Inferior parietal cortex (tissue), 1 donor: ENCODE results near the gene CIC.

Experiments
- DNase-seq: peaks from one replicate; pipeline ENCODE4 v3.0.0-alpha.2; 2016; ENCODE audit errors: extremely low spot score

Gene CIC

DNA sequence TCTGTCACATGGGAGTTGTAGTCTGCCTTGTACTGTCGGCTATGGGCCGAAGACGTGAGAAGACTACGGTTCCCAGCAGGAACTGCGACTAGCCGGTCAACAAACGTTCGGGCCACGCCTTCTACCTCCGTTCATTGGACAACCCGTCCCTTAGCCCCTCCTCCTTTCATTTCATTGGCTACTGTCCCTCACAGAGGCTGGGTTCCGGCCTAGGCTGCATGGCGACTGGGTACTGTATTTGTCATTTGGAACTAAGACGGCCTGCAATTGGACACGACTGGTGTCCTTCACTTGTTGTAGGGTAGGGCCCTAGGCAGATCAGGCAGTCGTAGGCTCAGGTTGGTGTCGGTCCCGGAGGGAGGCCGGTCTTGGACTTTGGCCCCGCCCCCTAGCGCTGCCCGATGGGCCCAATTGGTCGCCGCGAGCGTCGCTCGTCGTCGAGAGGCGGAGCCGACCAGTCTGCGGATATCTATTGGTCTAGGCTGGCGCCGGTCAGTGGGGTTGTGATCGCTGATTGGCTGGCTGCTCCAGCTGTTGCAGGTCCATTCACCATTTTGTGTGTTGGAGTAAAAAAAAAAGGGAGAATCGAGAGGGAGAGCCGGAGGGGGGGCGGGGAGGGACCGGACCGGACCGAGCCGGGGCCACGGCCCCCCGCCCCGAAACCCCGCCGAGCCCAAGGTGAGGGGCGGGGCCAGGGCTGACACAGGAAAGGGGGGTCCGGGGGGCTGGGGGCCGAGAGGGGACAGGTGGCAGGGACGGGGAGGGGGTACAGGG lies at the start of gene CIC:
TSS of gene CIC (plus strand) at position 549 of the 774 bp plus-strand sequence. CDS start 2,532 bp downstream, outside the sequence.
- peak; percentile 100 for DNase-seq

DNA sequence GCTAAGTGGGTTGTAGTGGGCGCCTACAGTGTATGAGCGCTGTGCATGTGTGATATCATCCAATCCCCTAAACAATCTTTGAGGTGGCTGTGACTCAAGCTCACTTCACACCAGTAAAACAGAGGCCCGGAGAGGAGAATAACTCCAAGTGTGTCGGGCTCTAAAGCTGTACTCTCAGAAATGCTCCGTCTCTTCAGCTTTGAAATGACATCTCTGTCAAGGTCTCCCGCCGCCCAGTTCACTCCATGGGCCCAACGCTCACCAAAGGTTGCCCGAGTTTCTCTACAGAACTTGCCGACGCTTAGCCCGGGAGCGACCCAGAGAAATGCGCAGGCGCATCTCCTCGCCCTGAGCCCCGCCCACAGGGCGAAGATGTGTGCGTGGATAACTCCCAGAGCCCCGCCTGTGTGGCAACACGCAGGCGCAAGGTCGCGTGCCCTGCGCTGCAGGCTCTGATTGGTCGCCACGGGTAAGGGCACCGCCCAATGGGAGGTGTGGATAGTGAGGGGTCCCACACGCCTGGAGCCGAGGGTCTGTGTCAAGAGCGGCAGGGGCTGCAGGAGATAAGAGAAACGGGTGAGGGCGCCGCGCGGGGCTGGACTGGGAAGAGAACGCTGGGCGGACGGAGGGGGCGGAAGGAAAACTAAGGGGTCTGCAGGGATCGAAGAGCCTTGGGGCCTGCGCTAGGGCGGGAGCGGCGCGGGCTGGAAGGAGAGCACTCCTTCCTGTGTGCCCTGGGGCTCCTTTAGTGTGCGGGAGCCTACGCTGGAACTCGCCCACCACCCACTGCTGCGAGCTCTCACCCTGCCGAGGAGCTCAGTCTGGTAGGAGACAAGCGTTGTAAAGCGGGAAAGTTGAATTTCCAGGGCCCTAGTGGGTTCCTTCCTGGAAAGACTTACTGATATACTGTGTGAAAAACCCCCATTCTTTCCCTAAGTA lies 49.0 kb upstream of the CIC start, which contains the start of gene ZNF526:
TSS of gene ZNF526 (plus strand) at position 501 of the 939 bp plus-strand sequence. CDS start 4,092 bp downstream, outside the sequence.
- peak; percentile 99 for DNase-seq

DNA sequence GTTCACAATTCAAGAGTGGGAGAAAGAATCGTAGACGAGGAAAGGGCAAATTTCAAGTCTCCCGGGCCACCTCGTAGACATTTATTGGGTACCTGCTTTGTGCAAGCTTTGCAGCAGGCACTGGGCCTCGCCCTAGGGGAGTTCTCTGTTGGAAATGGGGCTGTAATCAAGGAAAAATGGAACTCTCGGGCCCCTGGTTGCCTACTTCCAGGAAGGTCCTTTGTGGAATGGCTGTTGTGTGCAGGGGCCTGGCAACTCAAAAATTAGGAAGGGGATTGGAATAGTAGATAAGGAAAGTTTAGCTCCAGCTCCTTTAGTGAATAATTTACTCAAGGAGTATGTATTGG lies 48.3 kb upstream of the CIC start:
- DNase-seq: no peak

DNA sequence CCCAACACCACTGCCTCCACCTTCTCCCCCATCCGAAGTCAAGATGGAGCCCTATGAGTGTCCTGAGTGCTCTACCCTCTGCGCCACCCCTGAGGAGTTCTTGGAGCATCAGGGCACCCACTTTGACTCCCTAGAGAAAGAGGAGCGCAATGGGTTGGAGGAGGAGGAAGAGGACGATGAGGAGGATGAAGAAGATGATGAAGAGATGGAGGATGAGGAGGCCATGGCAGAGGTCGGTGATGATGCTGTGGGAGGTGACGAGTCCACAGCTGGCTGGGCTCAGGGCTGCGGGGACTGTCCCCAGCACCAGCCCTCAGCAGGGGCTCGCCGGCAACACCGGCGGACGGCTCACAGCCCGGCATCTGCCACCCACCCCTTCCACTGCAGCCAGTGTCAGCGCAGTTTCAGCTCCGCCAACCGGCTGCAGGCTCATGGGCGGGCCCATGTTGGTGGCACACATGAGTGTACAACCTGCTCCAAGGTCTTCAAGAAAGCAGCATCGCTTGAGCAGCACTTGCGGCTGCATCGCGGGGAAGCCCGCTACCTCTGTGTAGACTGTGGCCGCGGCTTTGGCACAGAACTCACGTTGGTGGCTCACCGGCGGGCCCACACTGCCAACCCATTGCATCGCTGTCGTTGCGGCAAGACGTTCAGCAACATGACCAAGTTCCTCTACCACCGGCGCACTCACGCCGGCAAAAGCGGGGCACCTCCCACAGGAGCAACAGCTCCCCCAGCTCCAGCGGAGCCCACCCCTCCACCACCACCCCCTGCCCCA lies 43.9 kb upstream of the CIC start:
- no peak for DNase-seq

DNA sequence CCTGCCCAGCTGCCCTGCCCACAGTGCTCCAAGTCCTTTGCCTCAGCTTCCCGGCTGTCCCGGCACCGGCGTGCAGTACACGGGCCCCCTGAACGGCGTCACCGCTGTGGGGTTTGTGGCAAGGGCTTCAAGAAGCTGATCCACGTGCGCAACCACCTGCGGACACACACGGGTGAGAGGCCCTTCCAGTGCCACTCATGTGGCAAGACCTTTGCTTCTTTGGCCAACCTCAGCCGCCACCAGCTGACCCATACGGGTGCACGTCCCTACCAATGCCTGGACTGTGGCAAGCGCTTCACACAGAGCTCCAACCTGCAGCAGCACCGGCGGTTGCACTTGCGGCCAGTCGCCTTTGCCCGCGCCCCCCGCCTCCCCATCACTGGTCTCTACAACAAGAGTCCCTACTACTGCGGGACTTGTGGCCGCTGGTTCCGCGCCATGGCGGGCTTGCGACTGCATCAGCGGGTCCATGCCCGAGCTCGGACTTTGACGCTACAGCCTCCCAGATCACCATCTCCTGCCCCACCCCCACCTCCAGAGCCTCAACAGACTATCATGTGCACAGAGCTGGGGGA lies 43.2 kb upstream of the CIC start:
- no peak for DNase-seq

DNA sequence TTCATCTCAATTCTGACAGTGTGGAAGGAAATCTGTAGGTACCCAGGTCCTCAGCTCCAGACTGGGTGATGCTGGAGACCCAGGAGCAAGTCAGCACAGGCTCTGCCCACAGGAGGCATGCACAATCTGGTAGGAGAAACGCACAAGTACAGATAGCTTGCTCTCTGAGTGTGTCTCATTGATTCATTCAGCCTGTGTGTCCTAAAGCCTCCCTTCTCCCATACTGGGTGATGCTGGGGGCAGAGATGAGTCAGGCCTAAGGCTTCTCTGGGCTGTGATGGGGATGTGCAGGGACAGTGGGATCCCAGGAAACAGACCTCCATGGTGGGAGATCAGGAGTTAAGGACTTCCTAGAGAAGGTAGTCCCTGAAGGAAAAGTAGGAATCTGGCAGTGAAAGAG lies 42.2 kb upstream of the CIC start:
- no peak for DNase-seq

DNA sequence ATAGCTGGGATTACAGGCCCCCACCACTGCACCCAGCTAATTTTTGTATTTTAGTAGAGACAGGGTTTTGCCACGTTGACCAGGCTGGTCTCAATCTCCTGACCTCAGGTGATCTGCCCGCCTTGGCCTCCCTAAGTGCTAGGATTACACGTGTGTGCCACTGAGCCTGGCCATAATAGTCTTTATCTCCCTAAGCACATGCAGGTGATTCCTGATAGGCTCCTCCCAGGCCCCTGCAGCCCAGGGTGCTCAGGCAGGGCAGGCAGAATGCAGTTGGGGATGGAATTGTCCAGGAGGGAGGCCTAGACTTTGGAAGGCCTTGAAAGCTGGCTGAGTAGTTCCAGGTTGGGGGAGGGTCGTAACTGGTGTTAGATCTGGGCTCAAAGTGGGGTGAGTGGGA lies 40.4 kb upstream of the CIC start:
- no peak for DNase-seq

DNA sequence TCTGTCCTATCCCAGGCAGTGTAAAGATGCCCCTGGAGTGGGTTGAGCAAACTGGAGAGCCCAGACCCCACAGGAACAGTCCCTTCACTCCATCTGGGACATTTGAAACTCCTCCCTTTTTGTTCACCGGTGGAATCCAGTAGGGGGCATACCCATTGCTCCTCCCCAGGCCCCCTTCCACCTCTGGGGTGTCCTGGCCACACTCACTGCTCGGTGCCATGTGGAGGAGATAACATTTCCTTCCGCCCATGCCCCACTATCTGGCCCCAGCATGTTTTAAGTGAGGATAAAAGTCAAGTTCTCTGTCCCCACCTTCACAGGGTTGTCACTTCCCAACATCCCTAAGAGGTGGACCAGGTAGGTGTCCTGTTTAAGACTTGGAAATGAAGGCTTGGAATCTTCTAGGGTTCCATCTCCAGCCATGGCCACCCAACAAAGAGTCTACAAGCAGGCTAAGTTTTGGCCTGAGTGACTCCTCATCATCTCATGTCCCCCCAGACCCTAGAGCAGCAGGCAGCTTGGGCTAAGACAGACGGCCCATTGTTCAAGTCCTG lies 39.7 kb upstream of the CIC start:
- no peak for DNase-seq

DNA sequence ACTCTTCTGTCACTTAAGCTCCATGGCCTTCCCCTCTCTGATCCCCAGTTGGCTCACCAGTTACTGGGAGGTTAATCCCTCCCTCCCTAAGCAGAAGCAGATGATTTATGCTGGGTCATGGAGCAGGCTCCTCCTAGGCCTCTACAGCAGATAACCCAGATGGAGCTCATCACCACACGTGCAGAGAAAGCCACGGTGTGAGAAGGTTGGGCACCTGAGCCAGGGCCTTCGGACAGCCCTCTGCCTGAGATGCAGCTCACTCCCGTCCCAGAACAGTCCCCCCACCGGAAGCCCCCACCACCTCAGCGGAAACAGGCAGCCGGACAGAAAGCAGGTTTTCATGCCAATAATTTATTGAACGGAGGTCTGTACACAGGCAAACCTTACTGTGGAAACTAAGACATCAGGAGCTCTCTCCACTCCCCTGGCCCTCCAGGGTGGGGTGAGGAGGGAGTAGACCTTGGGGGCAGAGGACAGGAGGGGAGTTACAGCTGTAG lies 39.1 kb upstream of the CIC start:
- no peak for DNase-seq

DNA sequence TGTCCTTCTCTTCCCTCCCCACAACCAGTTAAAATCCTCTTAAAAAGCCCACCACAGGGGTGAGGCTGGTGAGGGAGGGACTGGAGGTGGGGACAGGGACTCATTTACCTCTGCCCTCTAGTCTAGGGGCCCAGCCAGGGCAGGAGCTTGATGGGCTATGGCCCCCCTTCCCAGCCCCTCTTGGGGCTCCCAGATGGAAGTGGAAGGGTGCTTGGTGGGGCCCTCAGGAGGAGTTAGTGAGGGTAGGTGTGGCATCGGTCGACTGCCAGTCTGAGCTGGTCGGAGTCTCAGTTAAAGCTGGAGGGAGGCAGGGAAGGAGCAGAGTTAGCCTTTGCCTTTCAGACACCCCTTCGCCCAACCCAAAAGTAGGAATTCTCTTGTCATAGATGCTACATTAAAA lies 38.5 kb upstream of the CIC start:
- DNase-seq: no peak

DNA sequence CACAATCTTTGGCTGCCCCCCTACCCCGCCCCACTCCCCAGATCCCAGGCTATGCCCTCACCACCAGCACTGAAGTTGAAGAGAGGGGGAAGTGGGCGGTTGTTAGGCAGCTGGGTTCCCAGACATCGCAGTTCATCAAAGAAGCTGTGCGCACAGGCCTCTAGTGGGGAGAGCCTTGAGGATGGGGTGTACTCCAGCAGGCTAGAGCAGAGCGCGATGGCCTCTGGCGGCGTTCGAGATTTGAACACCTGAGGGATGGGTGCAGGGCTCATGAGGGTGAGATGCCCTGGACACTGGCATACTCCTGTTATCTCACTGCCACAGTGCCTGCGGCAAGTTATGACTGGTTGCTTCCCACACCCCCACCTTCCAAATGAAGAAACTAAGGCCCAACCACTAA lies 36.6 kb upstream of the CIC start:
- DNase-seq: no peak

DNA sequence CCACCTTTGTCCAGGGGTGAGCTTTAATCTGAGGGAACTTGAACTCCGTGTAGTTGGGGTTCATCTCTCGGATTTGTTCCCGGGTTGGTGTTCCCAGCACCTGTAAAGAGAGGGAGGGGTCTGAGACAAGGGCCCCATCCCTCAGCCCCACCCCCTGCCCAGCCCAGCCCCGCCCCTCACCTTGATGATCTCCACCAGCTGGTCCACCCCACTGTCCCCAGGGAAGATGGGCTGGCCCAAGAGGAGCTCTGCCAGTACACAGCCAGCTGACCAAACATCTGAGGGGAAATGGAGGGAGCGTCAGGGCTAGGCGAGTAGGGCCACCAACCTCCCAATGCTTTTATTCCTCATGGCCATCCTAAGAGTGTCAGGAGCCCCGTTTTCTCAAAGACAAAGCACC lies 35.9 kb upstream of the CIC start:
- no peak for DNase-seq

DNA sequence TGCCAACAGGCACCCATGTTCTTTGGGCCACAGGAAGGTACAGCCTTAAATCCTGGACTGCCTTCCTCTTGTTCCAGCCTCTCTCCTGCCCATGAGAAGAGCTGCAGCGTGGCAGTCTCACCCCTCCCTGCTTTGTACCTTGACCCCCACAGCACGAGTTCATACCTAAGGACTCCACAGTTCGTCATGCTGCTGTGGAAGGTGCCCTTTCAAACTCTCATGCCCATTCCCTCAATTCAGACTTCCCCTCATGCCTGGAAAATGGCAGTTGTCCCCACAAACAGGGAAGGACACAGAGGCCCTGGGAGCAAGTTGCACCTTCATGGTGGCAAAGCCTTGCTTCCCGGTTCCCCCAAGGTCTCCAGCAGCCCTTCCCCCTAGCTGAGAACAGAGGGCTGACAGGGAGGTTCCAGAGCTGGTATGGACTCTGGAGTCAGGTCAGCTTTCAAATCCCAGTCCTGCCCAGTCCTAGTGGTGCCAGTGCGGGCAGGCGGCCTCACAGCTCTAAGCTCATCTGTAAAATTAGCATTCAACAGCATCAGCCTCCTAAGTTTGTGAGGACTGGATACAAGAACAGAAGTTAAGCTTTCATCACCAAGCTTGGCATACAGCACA lies 35.3 kb upstream of the CIC start:
- no peak for DNase-seq

DNA sequence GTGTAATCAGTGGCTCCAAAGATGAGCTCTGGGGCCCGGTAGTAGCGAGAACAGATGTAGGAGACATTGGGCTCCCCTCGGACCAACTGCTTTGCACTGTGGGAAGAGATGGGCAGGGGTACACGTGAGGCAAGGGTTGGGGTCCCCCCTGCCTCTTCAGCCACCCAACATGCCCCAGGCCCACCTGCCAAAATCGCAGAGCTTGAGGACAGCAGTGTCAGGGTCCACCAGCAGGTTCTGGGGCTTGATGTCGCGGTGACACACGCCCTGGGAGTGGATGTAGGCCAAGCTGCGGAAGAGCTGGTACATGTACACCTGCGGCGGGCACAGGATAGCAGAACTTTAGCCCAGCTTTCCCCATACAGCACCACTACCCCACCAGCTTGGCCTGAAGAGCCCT lies 34.7 kb upstream of the CIC start:
- DNase-seq: no peak

DNA sequence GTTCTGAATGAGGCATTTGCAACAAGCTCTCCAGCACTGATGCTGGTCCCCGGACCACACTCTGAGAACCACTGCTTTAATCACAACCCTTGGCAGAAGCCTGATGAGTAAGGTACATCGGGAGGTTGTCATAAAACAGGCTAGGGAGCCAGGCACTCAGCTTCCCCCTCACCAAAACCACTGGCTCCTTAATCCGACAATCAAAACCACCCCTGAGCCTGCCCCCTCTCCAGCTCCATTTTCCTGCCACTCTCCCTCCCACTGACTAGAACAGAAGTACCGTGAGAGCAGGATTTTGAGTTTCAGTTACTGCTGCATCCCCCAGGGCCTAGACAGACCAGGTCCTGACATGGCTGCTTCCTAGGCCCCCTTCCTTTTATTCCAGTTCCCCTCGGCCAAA lies 33.9 kb upstream of the CIC start:
- no peak for DNase-seq

DNA sequence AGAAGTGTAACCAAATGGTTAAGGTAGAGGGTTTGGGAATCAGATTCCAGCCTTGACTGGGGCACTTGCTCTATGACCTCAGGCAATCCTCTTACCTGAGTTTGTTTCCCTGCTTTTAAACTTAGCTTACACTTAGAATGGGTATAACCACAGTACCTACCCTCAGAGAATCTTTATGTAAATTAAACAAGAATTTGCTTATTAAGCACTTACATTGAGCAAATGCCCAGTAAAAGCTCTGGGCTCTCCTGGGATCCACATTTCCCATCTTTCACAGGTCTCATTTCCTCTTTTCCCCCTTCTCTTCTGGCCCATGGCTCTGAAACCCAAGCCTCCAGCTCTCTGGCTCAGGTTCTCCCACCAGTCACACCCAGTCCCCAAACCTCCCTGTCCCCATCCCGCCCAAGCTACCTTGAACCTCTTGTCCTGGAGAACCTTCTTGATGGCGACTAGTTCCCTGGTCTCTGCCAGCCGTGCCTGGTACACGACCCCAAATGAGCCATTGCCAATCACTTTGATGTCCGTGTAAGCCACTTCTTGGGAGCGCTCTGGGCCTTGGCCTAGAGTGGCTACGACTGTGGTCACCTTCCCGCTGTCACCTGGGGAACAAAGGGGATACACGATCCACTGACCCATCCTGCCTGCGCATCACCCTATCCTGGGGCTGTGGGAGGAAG lies 29.4 kb upstream of the CIC start:
- no peak for DNase-seq

DNA sequence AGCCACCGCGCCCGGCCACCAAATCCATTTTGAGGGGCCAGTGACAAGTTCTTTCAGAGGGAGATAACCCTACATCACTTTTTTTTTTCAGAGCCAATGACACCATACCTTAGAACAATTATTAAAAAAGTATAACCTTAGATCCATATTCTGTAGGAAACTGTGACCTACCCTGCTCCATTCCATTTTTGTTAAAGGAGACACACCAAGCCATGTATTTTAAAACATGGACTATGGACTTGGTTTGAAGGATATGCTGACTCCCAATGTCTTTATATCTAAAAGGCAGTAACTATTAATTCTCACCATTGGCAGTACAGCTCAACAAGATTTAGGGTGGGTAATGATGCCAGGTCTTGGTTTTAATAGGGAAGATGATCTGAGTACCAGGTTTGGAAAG lies 27.8 kb upstream of the CIC start:
- no peak for DNase-seq

DNA sequence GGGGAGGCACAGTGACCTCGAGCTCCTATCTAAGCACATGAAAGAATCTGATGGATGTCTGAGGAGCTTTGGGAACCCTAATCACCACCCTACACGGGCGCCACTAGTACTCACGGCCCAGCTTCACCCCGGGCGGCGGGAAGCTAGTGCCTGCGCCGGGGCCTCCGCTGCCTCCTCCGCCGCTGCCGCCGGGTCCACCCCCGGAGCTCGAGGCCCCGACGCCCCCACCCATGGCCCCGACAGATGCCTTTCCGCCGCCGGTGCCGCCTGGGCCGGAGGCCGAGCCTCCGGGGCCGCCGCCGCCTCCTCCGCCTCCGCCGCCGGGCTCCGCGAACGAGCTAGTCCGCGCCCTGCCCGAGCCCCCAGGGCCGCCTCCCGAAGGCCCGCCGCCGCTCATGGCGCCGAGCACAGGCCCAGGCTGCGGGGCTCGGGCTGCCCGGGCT lies 27.0 kb upstream of the CIC start:
- no peak for DNase-seq

DNA sequence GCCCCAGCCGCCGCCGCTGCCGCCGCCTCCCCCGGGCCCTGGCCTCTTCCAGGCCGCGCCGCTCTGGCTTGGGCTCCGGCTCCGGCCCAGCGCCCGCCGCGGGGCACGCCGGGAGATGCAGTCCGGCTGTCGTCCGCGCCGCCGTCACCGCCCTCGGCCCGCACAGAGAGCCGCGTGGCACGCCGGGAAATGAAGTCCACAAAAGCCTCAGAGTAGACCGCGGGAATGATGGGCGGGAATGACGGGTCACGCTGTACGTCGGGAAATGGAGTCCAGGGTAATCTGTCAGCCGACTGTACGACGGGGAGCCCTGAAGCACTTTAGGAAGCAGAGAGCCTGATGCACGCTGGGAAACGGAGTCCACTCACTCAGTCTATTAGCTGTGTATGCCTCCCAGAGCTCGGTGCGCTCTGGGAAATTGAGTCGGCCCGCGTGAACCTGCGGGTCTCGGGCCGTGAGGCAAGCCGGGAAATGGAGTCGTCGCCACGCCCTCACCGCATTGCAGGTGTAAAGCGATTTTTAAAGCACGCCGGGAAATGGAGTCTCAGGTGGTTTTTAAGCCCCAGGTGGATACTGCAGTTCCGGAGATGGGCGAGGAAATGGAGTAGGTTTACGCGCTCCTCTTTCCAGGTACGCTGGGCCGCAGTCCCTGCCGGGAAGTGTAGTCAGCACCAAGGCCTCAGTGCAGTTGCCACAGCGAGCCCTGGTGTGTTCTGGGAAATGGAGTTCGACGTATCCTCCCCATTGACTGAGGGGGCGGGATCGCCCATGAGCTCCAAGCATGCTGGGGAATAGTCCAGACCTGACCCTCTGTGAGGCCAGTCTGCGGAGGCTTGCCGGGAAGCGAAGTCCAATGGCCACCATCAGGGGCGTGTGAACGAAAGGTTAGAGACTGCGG lies 26.3 kb upstream of the CIC start, which contains the start of gene GSK3A:
TSS of gene GSK3A (minus strand) at position 91 of the 898 bp plus-strand sequence. CDS start 137 bp downstream, outside the sequence.
- peak; percentile 98 for DNase-seq
